PC-9 (cell line): ENCODE measurements around the gene SMIM8. TPM values are rescaled to one million over a fixed set of nuclear protein-coding genes. Genes with fewer than 3 reads are reported as not detected.
A peak's percentile ranks its signal among the peaks of the same experiment; 100 is the strongest.

Experiments
- BruUV-seq: library from RNA; stranded (reverse); fragments of 400-500 nt; replicated peaks from 2 replicates; lab custom pipeline; 2021; lab: Mats Ljungman, UMichigan
- CTCF ChIA-PET: fragments of 300-600 bp; sonication (Branson Sonifier 250); formaldehyde crosslinking; loops from one replicate; lab custom pipeline; 2022; ENCODE audit warnings: antibody characterized with exemption; lab: Charles Lee
- POLR2A ChIA-PET: fragments of 300-600 bp; sonication (Branson Sonifier 250); formaldehyde crosslinking; loops from one replicate; lab custom pipeline; 2022; ENCODE audit warnings: antibody characterized with exemption; ENCODE audit not compliant: unreplicated experiment; lab: Charles Lee
- DNase-seq, 2 experiments: peaks; one replicate each; pipeline versions ENCODE4 v3.0.0 to v3.0.0-alpha.2; 2015 to 2022; ENCODE audit warnings: mixed read lengths in 1 of 2
- H2AFZ ChIP-seq: fragments of 200-600 bp; sonication (generic); 2 replicates; pipeline ENCODE4 v1.8.1; 2017; ENCODE audit warnings: antibody characterized with exemption
- H3F3A ChIP-seq: fragments of 200-600 bp; sonication (generic); 2 replicates; pipeline ENCODE4 v1.8.1; 2017; ENCODE audit warnings: antibody characterized with exemption, mild to moderate bottlenecking, low read depth; ENCODE audit not compliant: insufficient read depth
- H3K27ac ChIP-seq: fragments of 200-600 bp; sonication (generic); 2 replicates; pipeline ENCODE4 v1.6.1; 2016; ENCODE audit warnings: mixed run types
- H3K27me3 ChIP-seq: fragments of 200-600 bp; sonication (generic); 2 replicates; pipeline ENCODE4 v1.6.1; 2016; ENCODE audit warnings: low read depth, mixed run types; ENCODE audit not compliant: insufficient read depth
- H3K36me3 ChIP-seq: fragments of 200-600 bp; sonication (generic); 2 replicates; pipeline ENCODE4 v1.6.1; 2016; ENCODE audit warnings: low read depth, mixed run types
- H3K4me1 ChIP-seq: fragments of 200-600 bp; sonication (generic); replicated peaks from 2 replicates; pipeline ENCODE4 v1.6.1; 2016; ENCODE audit warnings: mixed run types; ENCODE audit not compliant: insufficient read depth
- H3K4me2 ChIP-seq: fragments of 200-600 bp; sonication (generic); 2 replicates; pipeline ENCODE4 v1.6.1; 2017; ENCODE audit warnings: mixed run types
- H3K4me3 ChIP-seq: fragments of 200-600 bp; sonication (generic); 2 replicates; pipeline ENCODE4 v1.6.1; 2016; ENCODE audit warnings: mixed run types
- H3K79me2 ChIP-seq: fragments of 200-600 bp; sonication (generic); 2 replicates; pipeline ENCODE4 v1.6.1; 2017; ENCODE audit warnings: low read depth, mixed run types
- H3K9me2 ChIP-seq: fragments of 200-600 bp; sonication (generic); 2 replicates; pipeline ENCODE4 v1.8.1; 2017; ENCODE audit warnings: mild to moderate bottlenecking; ENCODE audit not compliant: insufficient read depth
- H3K9me3 ChIP-seq: fragments of 200-600 bp; sonication (generic); 2 replicates; pipeline ENCODE4 v1.8.1; 2016; ENCODE audit warnings: low read depth; ENCODE audit not compliant: insufficient read depth
- H4K20me1 ChIP-seq: fragments of 200-600 bp; sonication (generic); 2 replicates; pipeline ENCODE4 v1.8.1; 2017; ENCODE audit not compliant: insufficient read depth
- CTCF ChIP-seq: fragments of 200-600 bp; sonication (generic); conservative IDR thresholded peaks from 2 replicates; pipeline ENCODE4 v1.6.1; 2017; ENCODE audit warnings: mixed run types, antibody characterized with exemption, mild to moderate bottlenecking, moderate library complexity
- EZH2 ChIP-seq: fragments of 200-600 bp; sonication (generic); IDR thresholded peaks from 2 replicates; pipeline ENCODE4 v1.8.0; 2017; ENCODE audit warnings: antibody characterized with exemption, low read depth
- intact Hi-C: fragments of 100-400 bp; cut with micrococcal nuclease; formaldehyde crosslinking; loops from one replicate; pipeline ENCODE4 v1.10.0; 2022; ENCODE audit not compliant: unreplicated experiment
- total RNA-seq: library from RNA; stranded (reverse); gene quantifications from 2 replicates; pipeline ENCODE4 v1.2.3, GENCODE V29; 2021

Gene SMIM8
- total RNA-seq, 1 experiment from 2014 or later: 5.3 TPM

- intact Hi-C loops: no loop called here
These were observed 62.1 kb downstream of the SMIM8 start for GRCh38 chr6:87384449-87384848.

GRCh38 chr6:87391334-87391733 lies 68.9 kb downstream of the SMIM8 start:
- no TSS peak for BruUV-seq
- Histone ChIP-seq H3K27me3 (no peaks in the 10 kb centered on the region), H2AFZ (no peak overlapping the region), H3K79me2 (no peaks in the 10 kb centered on the region), H4K20me1 (no peaks in the 10 kb centered on the region), H3K9me2 (no peaks in the 10 kb centered on the region), H3K4me3 (no peak overlapping the region), H3K4me1 (no peaks in the 10 kb centered on the region), H3K4me2 (no peak overlapping the region), H3K27ac (no peak overlapping the region), H3K36me3 (no peaks in the 10 kb centered on the region), H3K9me3 (no peaks in the 10 kb centered on the region), H3F3A (no peaks in the 10 kb centered on the region)
- no peak for TF ChIP-seq EZH2
- TF ChIP-seq CTCF: peak; percentile 51
- ChIA-PET POLR2A (no interaction called here), CTCF (no interaction called here)
- intact Hi-C loops: loop anchor here (1.0 to 10.0 kb wide), 5 partner anchors 115 to 553 kb away; partner anchors contain the start of gene ORC3
- peak in 1 of 2 experiments; percentile 19 for DNase-seq

More at GRCh38 chr6:87384449-87384848, 62.1 kb downstream of the SMIM8 start:
- Histone ChIP-seq H3K4me2 (no peak overlapping the region), H3K9me2 (no peaks in the 10 kb centered on the region), H3F3A (no peaks in the 10 kb centered on the region), H3K27ac (no peak overlapping the region), H3K4me3 (no peak overlapping the region), H3K36me3 (no peaks in the 10 kb centered on the region), H4K20me1 (no peaks in the 10 kb centered on the region), H2AFZ (no peak overlapping the region), H3K27me3 (no peaks in the 10 kb centered on the region), H3K4me1 (no peaks in the 10 kb centered on the region), H3K79me2 (no peaks in the 10 kb centered on the region), H3K9me3 (no peaks in the 10 kb centered on the region)
- CTCF ChIA-PET: interaction anchor here (0.6 kb wide), 1 partner anchor 189 kb away, joined by 3 read pairs; no protein-coding TSS in a partner anchor
- BruUV-seq: no TSS peak
- POLR2A ChIA-PET: interaction anchor here (0.7 kb wide), 1 partner anchor 524 kb away, joined by 4 read pairs; no protein-coding TSS in a partner anchor
- DNase-seq: no peak
- TF ChIP-seq EZH2 (no peak), CTCF (no peak)

Other genes starting within 250 kb of the SMIM8 start
- not detected in 2 replicates for gene CGA, start 227.5 kb upstream of the SMIM8 start, total RNA-seq
- gene ZNF292, start 167.0 kb upstream of the SMIM8 start, total RNA-seq: 29.2 and 34.1 TPM in 2 replicates
- not detected in 2 replicates for gene GJB7, start 6.7 kb downstream of the SMIM8 start, total RNA-seq
- 1.5 and 2.0 TPM in 2 replicates for gene C6orf163, start 22.2 kb downstream of the SMIM8 start, total RNA-seq
- 2.9 and 3.2 TPM in 2 replicates for gene CFAP206, start 85.4 kb downstream of the SMIM8 start, total RNA-seq
- gene SLC35A1, start 150.4 kb downstream of the SMIM8 start, total RNA-seq: 6.7 and 9.3 TPM in 2 replicates